Mammary epithelial cell (primary cell): ENCODE results near the gene WDFY3.

Experiments used
- CTCF ChIP-seq, 2 donors: IDR thresholded peaks in 1 of 2; conservative IDR thresholded peaks in 1 of 2; 2 replicates each; pipeline ENCODE4 v1.5.1; 2011 to 2012; ENCODE audit warnings: inconsistent platforms in 2 of 2, low read length in 2 of 2, mild to moderate bottlenecking in 2 of 2, control low read depth in 1 of 2, low read depth in 1 of 2; ENCODE audit not compliant: insufficient read depth in 1 of 2; ENCODE audit errors: extremely low read depth in 1 of 2
- EZH2 ChIP-seq: IDR thresholded peaks from 2 replicates; pipeline ENCODE4 v1.6.1; 2012; ENCODE audit warnings: low read length, inconsistent platforms, borderline replicate concordance

- TF ChIP-seq CTCF (conservative IDR thresholded peaks at IDR 0.05 in 1 of 2, IDR thresholded peaks at IDR 0.05 in 1 of 2; ENCODE audit: extremely low read depth in 1 of 2, insufficient read depth in 1 of 2, low read depth in 1 of 2, low read length in 2 of 2), result no peak
- TF ChIP-seq EZH2, result no peak
Measured at GRCh38 chr4:84967243-84967690, 777 bp upstream of the WDFY3 start.
